GM12878 (cell line): ENCODE measurements around the gene NTSR1. TPM values are rescaled to one million over a fixed set of nuclear protein-coding genes. Genes with fewer than 3 reads are reported as not detected.

Source experiments
- ATAC-seq: fragments of 200-7000 bp; cut with Tn5 transposase; 3 replicates; pipeline ENCODE4 v1.9.1; 2020; ENCODE audit warnings: mild to moderate bottlenecking, moderate library complexity
- BruUV-seq: library from RNA; stranded (reverse); fragments of 400-500 nt; replicated peaks from 2 replicates; lab custom pipeline; 2021; lab: Mats Ljungman, UMichigan
- CTCF ChIA-PET: fragments of 300-600 bp; sonication (Branson Sonifier 250); formaldehyde crosslinking; extraction: SDS; loops from one replicate; lab custom pipeline; 2021; ENCODE audit warnings: inconsistent platforms; lab: Yijun Ruan, JAX
- POLR2A ChIA-PET: fragments of 350-600 bp; formaldehyde crosslinking; extraction: SDS; loops from one replicate; lab custom pipeline; 2021; ENCODE audit warnings: inconsistent platforms; lab: Charles Lee
- RAD21 ChIA-PET: fragments of 300-600 bp; sonication (Branson Sonifier 250); formaldehyde crosslinking; loops from one replicate; lab custom pipeline; 2023; ENCODE audit warnings: antibody characterized with exemption; ENCODE audit not compliant: unreplicated experiment; lab: Charles Lee
- SMC1A ChIA-PET: fragments of 300-600 bp; sonication (Branson Sonifier 250); formaldehyde crosslinking; loops from one replicate; lab custom pipeline; 2023; ENCODE audit not compliant: unreplicated experiment, uncharacterized antibody; lab: Charles Lee
- DNase-seq: peaks from one replicate; pipeline ENCODE4 v3.0.0-alpha.2; 2011; ENCODE audit warnings: low read depth, low spot score
- FAIRE-seq: peaks from 3 replicates; lab custom pipeline; 2011; peaks lifted over from hg19 to GRCh38; lab: Jason Lieb, UNC
- H2AFZ ChIP-seq: 2 replicates; pipeline ENCODE4 v1.6.0; 2011; ENCODE audit warnings: low read depth, low read length, control low read depth; ENCODE audit not compliant: control insufficient read depth
- H3K27ac ChIP-seq: 2 replicates; pipeline ENCODE4 v1.5.1; 2011; ENCODE audit warnings: control low read depth; ENCODE audit not compliant: control insufficient read depth, insufficient read depth
- H3K27me3 ChIP-seq, 2 experiments: replicated peaks in 1 of 2; 2 replicates each; pipeline versions ENCODE4 v1.6.0 to v1.6.1; 2011; ENCODE audit warnings: low read length in 1 of 2; ENCODE audit not compliant: control insufficient read depth in 2 of 2, insufficient read depth in 2 of 2
- H3K36me3 ChIP-seq, 2 experiments: 2 replicates each; pipeline ENCODE4 v1.5.1; 2011; ENCODE audit warnings: low read length in 1 of 2; ENCODE audit not compliant: control insufficient read depth in 2 of 2, insufficient read depth in 2 of 2
- H3K4me1 ChIP-seq: 2 replicates; pipeline ENCODE4 v1.6.1; 2011; ENCODE audit warnings: mild to moderate bottlenecking, low read length, moderate library complexity, mixed read lengths; ENCODE audit not compliant: control insufficient read depth, insufficient read depth
- H3K4me2 ChIP-seq: 2 replicates; pipeline ENCODE4 v1.6.0; 2011; ENCODE audit warnings: control low read depth; ENCODE audit not compliant: control insufficient read depth, insufficient read depth
- H3K4me3 ChIP-seq: fragments of 200-600 bp; sonication (generic); 2 replicates; pipeline ENCODE4 v1.5.1; 2016
- H3K79me2 ChIP-seq: 2 replicates; pipeline ENCODE4 v1.6.0; 2011; ENCODE audit warnings: low read length; ENCODE audit not compliant: control insufficient read depth, insufficient read depth
- H3K9ac ChIP-seq: 2 replicates; pipeline ENCODE4 v1.8.0; 2011; ENCODE audit warnings: low read length, control low read depth, mixed read lengths; ENCODE audit not compliant: control insufficient read depth, insufficient read depth
- H3K9me3 ChIP-seq: replicated peaks from 3 replicates; pipeline ENCODE4 v1.5.1; 2011; ENCODE audit warnings: mild to moderate bottlenecking, low read length; ENCODE audit not compliant: control insufficient read depth, insufficient read depth
- H4K20me1 ChIP-seq: 2 replicates; pipeline ENCODE4 v1.6.0; 2011; ENCODE audit not compliant: control insufficient read depth, insufficient read depth
- CREB1 ChIP-seq: IDR thresholded peaks from 2 replicates; pipeline ENCODE4 v1.6.1; 2012; ENCODE audit warnings: low read depth, mild to moderate bottlenecking, inconsistent platforms
- CREM ChIP-seq: IDR thresholded peaks from 2 replicates; pipeline ENCODE4 v1.6.1; 2014; ENCODE audit warnings: antibody characterized with exemption, low read depth
- MEF2B ChIP-seq: fragments of 450-650 bp; IDR thresholded peaks from 2 replicates; pipeline ENCODE4 v1.6.1; 2018; ENCODE audit warnings: mild to moderate bottlenecking, moderate library complexity; ENCODE audit not compliant: partially characterized antibody, poor library complexity, severe bottlenecking
- PAX5 ChIP-seq: IDR thresholded peaks from 2 replicates; pipeline ENCODE4 v1.6.1; 2011; ENCODE audit warnings: low read depth, low read length, borderline replicate concordance
- RB1 ChIP-seq: fragments of 450-650 bp; formaldehyde crosslinking; IDR thresholded peaks from 2 replicates; pipeline ENCODE4 v1.6.1; 2017; ENCODE audit warnings: mild to moderate bottlenecking, borderline replicate concordance
- RCOR1 ChIP-seq: conservative IDR thresholded peaks from 2 replicates; pipeline ENCODE4 v1.6.1; 2012; ENCODE audit warnings: low read depth, low read length, improper control_type of control experiment
- SMAD5 ChIP-seq: IDR thresholded peaks from 2 replicates; pipeline ENCODE4 v1.6.1; 2016; ENCODE audit warnings: antibody characterized with exemption, low read depth
- ZNF622 ChIP-seq: fragments of 450-650 bp; IDR thresholded peaks from 2 replicates; pipeline ENCODE4 v1.6.1; 2017; ENCODE audit warnings: mild to moderate bottlenecking, inconsistent platforms
- WGBS: methylation state at CpG from one replicate; pipeline ENCODE4 v1.1.6; 2016; ENCODE audit warnings: low lambda C conversion rate; ENCODE audit not compliant: insufficient replicate concordance, insufficient coverage; ENCODE audit errors: missing lambda C conversion rate; 5-methylcytosine and 5-hydroxymethylcytosine counted together
- in situ Hi-C: fragments of 300-500 bp; cut with MboI; formaldehyde crosslinking; loops from 9 replicates; pipeline ENCODE4 v1.14.3; 2018; ENCODE audit warnings: mixed read lengths
- intact Hi-C: fragments of 100-400 bp; cut with micrococcal nuclease; formaldehyde crosslinking; loops from one replicate; pipeline ENCODE4 v1.14.2; 2022; ENCODE audit not compliant: unreplicated experiment
- polyA plus RNA-seq, 11 experiments: library from polyadenylated mRNA; depleted of rRNA in 4 of 11; unstranded in 6 of 11; stranded (reverse) in 5 of 11; fragments of >200 nt; fragmentation: Nextera tagmentation in 4 of 11; fragmentation: Illumina TruSeq in 1 of 11; extraction: Ambion mirVana in 4 of 11; extraction: Trizol in 1 of 11; gene quantifications; 1 replicate in 1 of 11; 2 replicates in 10 of 11; pipeline versions ENCODE4 v1.2.1 to v1.2.3, GENCODE V29; 2011 to 2016; ENCODE audit warnings: inconsistent platforms in 2 of 11, missing spikeins in 2 of 11, low read depth in 1 of 11
- total RNA-seq, 4 experiments: library from RNA; depleted of rRNA in 3 of 4; stranded (reverse); fragments of >200 nt in 3 of 4; fragmentation: Illumina TruSeq in 1 of 4; extraction: Trizol in 1 of 4; gene quantifications; 2 replicates each; pipeline versions ENCODE4 v1.2.1 to v1.2.3, GENCODE V29; 2013 to 2021
- TF ChIP-seq, protein P1 (sequence below): IDR thresholded peaks from 2 replicates; pipeline ENCODE4 v1.6.1; 2012; ENCODE audit warnings: improper control_type of control experiment, low read depth, low read length; ENCODE audit not compliant: insufficient replicate concordance
- TF ChIP-seq, protein P2 (sequence below): fragments of 450-650 bp; formaldehyde crosslinking; IDR thresholded peaks from 2 replicates; pipeline ENCODE4 v1.4.0; 2020; ENCODE audit warnings: mild to moderate bottlenecking, moderate library complexity

Gene NTSR1
- total and polyA plus RNA-seq, 10 of the 15 experiments (the other 5 are each of a cell fraction or from before 2014, with no cell fraction given) = not detected

DNA sequence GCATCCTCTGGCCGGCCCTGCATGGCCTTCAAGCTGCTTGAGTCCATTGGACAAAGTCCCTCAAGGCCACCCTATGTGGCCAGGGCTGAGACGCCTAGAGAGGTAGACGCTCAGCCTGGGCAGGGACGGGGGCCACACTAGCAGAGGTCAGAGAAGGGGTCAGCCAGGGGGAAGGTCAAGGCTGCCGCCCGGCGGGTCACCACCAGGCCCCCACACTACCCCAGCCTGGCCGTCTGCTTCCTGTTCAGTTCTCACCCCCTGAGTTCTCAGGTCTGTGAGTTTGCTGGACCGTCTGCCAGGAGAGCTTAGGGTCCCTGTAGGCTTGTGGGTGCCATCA, 37.3 kb downstream of the NTSR1 start:
- CTCF ChIA-PET = no interaction called here
- DNase-seq (no peak), FAIRE-seq (no peak), ATAC-seq (no peak)
- in situ Hi-C loops = no loop called here
- H3K9ac ChIP-seq = no peak overlapping the region
- peaks cover 6% of the 10 kb centered on the region for H3K4me1 ChIP-seq
- peaks cover 0 to 5% of the 10 kb centered on the region in 2 experiments; a peak in 3 of 4 replicates for H3K27me3 ChIP-seq
- POLR2A ChIA-PET = no interaction called here
- intact Hi-C loops = no loop called here
- 63% methylated on average over 9 of the region's 9 CpGs for WGBS
- SMC1A ChIA-PET = no interaction called here
- RAD21 ChIA-PET = no interaction called here
- H4K20me1 ChIP-seq = no peaks in the 10 kb centered on the region; the same call in 1 of the 2 replicates
- no TSS peak for BruUV-seq
- no peaks in the 10 kb centered on the region for H3K9me3 ChIP-seq
- H3K27ac ChIP-seq = no peak overlapping the region
- H3K36me3 ChIP-seq = no peaks in the 10 kb centered on the region
- TF ChIP-seq ZNF622 (no peak), CREM (no peak)
- no peaks in the 10 kb centered on the region for H3K79me2 ChIP-seq
- no peak overlapping the region for H3K4me2 ChIP-seq
- no peak overlapping the region for H2AFZ ChIP-seq
- H3K4me3 ChIP-seq = no peak overlapping the region

DNA sequence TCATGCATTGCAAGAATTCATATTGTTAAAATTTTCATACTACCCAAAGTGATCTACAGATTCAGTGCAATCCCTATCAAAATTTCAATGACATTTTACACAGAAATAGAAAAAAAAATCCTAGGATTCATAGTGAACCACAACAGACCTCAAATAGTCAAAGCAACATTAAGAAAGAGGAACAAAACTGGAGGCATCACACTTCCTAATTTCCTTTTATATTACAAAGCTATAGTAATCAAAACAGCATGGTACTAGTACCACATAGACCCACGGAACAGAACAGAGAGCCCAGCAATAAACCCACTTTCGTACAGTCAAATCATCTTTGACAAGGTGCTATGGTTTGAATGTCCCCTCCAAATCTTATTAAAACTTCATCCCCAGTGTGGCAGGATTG, 39.7 kb downstream of the NTSR1 start:
- H3K9me3 ChIP-seq = no peaks in the 10 kb centered on the region
- no peaks in the 10 kb centered on the region for H4K20me1 ChIP-seq
- RAD21 ChIA-PET = no interaction called here
- intact Hi-C loops (no loop called here), in situ Hi-C loops (no loop called here)
- ATAC-seq = no peak
- FAIRE-seq = no peak
- H3K4me3 ChIP-seq = no peak overlapping the region
- no peaks in the 10 kb centered on the region for H3K4me1 ChIP-seq
- DNase-seq = no peak
- no TSS peak for BruUV-seq
- POLR2A ChIA-PET = no interaction called here
- 0% methylated on average over 2 of the region's 2 CpGs for WGBS
- no peaks in the 10 kb centered on the region for H3K79me2 ChIP-seq
- H3K36me3 ChIP-seq = no peaks in the 10 kb centered on the region
- CTCF ChIA-PET = no interaction called here
- no peak overlapping the region for H3K27ac ChIP-seq
- SMC1A ChIA-PET = no interaction called here
- H3K4me2 ChIP-seq = no peak overlapping the region
- no peak overlapping the region for H2AFZ ChIP-seq
- H3K27me3 ChIP-seq = peaks cover 0 to 6% of the 10 kb centered on the region in 2 experiments; a peak in 3 of 4 replicates
- H3K9ac ChIP-seq = no peak overlapping the region
- TF ChIP-seq SMAD5 = no peak
- TF ChIP-seq MEF2B = no peak
- no peak for TF ChIP-seq RB1
- no peak for TF ChIP-seq PAX5
- no peak for TF ChIP-seq CREB1
- TF ChIP-seq RCOR1 = no peak
- TF ChIP-seq, protein P1, sequence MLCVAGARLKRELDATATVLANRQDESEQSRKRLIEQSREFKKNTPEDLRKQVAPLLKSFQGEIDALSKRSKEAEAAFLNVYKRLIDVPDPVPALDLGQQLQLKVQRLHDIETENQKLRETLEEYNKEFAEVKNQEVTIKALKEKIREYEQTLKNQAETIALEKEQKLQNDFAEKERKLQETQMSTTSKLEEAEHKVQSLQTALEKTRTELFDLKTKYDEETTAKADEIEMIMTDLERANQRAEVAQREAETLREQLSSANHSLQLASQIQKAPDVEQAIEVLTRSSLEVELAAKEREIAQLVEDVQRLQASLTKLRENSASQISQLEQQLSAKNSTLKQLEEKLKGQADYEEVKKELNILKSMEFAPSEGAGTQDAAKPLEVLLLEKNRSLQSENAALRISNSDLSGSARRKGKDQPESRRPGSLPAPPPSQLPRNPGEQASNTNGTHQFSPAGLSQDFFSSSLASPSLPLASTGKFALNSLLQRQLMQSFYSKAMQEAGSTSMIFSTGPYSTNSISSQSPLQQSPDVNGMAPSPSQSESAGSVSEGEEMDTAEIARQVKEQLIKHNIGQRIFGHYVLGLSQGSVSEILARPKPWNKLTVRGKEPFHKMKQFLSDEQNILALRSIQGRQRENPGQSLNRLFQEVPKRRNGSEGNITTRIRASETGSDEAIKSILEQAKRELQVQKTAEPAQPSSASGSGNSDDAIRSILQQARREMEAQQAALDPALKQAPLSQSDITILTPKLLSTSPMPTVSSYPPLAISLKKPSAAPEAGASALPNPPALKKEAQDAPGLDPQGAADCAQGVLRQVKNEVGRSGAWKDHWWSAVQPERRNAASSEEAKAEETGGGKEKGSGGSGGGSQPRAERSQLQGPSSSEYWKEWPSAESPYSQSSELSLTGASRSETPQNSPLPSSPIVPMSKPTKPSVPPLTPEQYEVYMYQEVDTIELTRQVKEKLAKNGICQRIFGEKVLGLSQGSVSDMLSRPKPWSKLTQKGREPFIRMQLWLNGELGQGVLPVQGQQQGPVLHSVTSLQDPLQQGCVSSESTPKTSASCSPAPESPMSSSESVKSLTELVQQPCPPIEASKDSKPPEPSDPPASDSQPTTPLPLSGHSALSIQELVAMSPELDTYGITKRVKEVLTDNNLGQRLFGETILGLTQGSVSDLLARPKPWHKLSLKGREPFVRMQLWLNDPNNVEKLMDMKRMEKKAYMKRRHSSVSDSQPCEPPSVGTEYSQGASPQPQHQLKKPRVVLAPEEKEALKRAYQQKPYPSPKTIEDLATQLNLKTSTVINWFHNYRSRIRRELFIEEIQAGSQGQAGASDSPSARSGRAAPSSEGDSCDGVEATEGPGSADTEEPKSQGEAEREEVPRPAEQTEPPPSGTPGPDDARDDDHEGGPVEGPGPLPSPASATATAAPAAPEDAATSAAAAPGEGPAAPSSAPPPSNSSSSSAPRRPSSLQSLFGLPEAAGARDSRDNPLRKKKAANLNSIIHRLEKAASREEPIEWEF = no peak
- TF ChIP-seq, protein P2, sequence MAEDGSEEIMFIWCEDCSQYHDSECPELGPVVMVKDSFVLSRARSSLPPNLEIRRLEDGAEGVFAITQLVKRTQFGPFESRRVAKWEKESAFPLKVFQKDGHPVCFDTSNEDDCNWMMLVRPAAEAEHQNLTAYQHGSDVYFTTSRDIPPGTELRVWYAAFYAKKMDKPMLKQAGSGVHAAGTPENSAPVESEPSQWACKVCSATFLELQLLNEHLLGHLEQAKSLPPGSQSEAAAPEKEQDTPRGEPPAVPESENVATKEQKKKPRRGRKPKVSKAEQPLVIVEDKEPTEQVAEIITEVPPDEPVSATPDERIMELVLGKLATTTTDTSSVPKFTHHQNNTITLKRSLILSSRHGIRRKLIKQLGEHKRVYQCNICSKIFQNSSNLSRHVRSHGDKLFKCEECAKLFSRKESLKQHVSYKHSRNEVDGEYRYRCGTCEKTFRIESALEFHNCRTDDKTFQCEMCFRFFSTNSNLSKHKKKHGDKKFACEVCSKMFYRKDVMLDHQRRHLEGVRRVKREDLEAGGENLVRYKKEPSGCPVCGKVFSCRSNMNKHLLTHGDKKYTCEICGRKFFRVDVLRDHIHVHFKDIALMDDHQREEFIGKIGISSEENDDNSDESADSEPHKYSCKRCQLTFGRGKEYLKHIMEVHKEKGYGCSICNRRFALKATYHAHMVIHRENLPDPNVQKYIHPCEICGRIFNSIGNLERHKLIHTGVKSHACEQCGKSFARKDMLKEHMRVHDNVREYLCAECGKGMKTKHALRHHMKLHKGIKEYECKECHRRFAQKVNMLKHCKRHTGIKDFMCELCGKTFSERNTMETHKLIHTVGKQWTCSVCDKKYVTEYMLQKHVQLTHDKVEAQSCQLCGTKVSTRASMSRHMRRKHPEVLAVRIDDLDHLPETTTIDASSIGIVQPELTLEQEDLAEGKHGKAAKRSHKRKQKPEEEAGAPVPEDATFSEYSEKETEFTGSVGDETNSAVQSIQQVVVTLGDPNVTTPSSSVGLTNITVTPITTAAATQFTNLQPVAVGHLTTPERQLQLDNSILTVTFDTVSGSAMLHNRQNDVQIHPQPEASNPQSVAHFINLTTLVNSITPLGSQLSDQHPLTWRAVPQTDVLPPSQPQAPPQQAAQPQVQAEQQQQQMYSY (CRISPR knock-in tag) = no peak
